ENCODE measurements around the gene ATP5MK. TPM values are rescaled to one million over a fixed set of nuclear protein-coding genes. Genes with fewer than 3 reads are reported as not detected.

The ATP5MK gene
- total RNA-seq, 1 experiment from 2014 or later: 556 TPM

- Histone ChIP-seq H3K36me3 (ENCODE audit: control insufficient read depth in 1 of 2, insufficient read depth in 2 of 2, low read length in 2 of 2) (peaks cover 74 to 89% of the 10 kb centered on the region in 2 experiments), H3K4me2 (ENCODE audit: low read length) (no peak overlapping the region), H2AFZ (ENCODE audit: low read depth, low read length, poor library complexity, severe bottlenecking) (no peak overlapping the region), H3K9me3 (ENCODE audit: control insufficient read depth in 1 of 2, insufficient read depth in 1 of 2, low read depth in 1 of 2, low read length in 2 of 2) (no peaks in the 10 kb centered on the region), H3K9ac (ENCODE audit: low read length) (no peak overlapping the region), H3K4me3 (replicated peaks in 1 of 2; ENCODE audit: low read depth in 1 of 2, low read length in 2 of 2) (no peak overlapping the region), H4K20me1 (ENCODE audit: insufficient read depth) (peaks cover 9% of the 10 kb centered on the region; the same call in 1 of the 2 replicates), H3K79me2 (ENCODE audit: insufficient read depth, low read length) (peaks cover 53% of the 10 kb centered on the region; the same call in 1 of the 2 replicates), H3K27ac (ENCODE audit: low read depth, low read length) (no peak overlapping the region), H3K9me2 (ENCODE audit: insufficient read depth) (no peaks in the 10 kb centered on the region), H3K4me1 (ENCODE audit: control insufficient read depth in 1 of 2, insufficient read depth in 2 of 2, low read length in 2 of 2) (no peaks in the 10 kb centered on the region), H3K27me3 (ENCODE audit: insufficient read depth, low read length) (no peaks in the 10 kb centered on the region)
- DNase-seq (ENCODE audit: low read depth, low spot score): no peak
- intact Hi-C loops (cut with micrococcal nuclease): no loop called here
- no peak for ATAC-seq
- ChIA-PET CTCF (interaction anchor here (1.6 to 2.3 kb wide), 4 partner anchors 8 to 177 kb away, joined by 5 to 9 read pairs (median 6); no protein-coding TSS in a partner anchor), POLR2A (no interaction called here), RAD21 (ENCODE audit: low non-redundant PET in 1 of 2, low total read pairs in 2 of 2, uncharacterized antibody in 2 of 2, unreplicated experiment in 2 of 2) (no interaction called here)
- TF ChIP-seq EGR1 (IDR thresholded peaks at IDR 0.05; ENCODE audit: low read depth): no peak
- no peak for TF ChIP-seq ATF3 (IDR thresholded peaks at IDR 0.05)
- TF ChIP-seq CBX3 (IDR thresholded peaks at IDR 0.05; ENCODE audit: low read depth): no peak
- TF ChIP-seq CEBPB (IDR thresholded peaks at IDR 0.05; ENCODE audit: low read depth): no peak
- no peak for TF ChIP-seq ZFX (IDR thresholded peaks at IDR 0.05)
- TF ChIP-seq CTCF (IDR thresholded peaks at IDR 0.05 in 2 of 3, conservative IDR thresholded peaks at IDR 0.05 in 1 of 3; ENCODE audit: borderline replicate concordance in 1 of 3, insufficient read depth in 1 of 3, low read depth in 2 of 3, low read length in 2 of 3): no peak
- TF ChIP-seq JUND (IDR thresholded peaks at IDR 0.05): no peak
- no peak for TF ChIP-seq POLR2AphosphoS5 (IDR thresholded peaks at IDR 0.05; ENCODE audit: low read depth, low read length)
- no TSS peak for BruUV-seq (replicated peaks)
Measured at GRCh38 chr10:103415581-103415980, 19.3 kb upstream of the ATP5MK start.

GRCh38 chr10:103413564-103413963 lies 17.3 kb upstream of the ATP5MK start:
- intact Hi-C loops (cut with micrococcal nuclease): no loop called here
- ChIA-PET CTCF (no interaction called here), POLR2A (no interaction called here), RAD21 (ENCODE audit: low non-redundant PET in 1 of 2, low total read pairs in 2 of 2, uncharacterized antibody in 2 of 2, unreplicated experiment in 2 of 2) (no interaction called here)
- DNase-seq (ENCODE audit: low read depth, low spot score): no peak
- H3K27ac ChIP-seq (ENCODE audit: low read depth, low read length): no peak overlapping the region
- no TSS peak for BruUV-seq (replicated peaks)
- H3K9me3 ChIP-seq (ENCODE audit: control insufficient read depth in 1 of 2, insufficient read depth in 1 of 2, low read depth in 1 of 2, low read length in 2 of 2): no peaks in the 10 kb centered on the region
- no peaks in the 10 kb centered on the region for H3K27me3 ChIP-seq (ENCODE audit: insufficient read depth, low read length)
- ATAC-seq: no peak
- TF ChIP-seq ZBTB33 (IDR thresholded peaks at IDR 0.05; ENCODE audit: extremely low read depth, insufficient replicate concordance, low read length) (no peak), ZNF274 (IDR thresholded peaks at IDR 0.05; ENCODE audit: low read depth, low read length) (no peak), POLR2AphosphoS5 (IDR thresholded peaks at IDR 0.05; ENCODE audit: low read depth, low read length) (no peak), JUND (IDR thresholded peaks at IDR 0.05) (no peak), RAD21 (IDR thresholded peaks at IDR 0.05; ENCODE audit: low read depth) (no peak), EZH2phosphoT487 (IDR thresholded peaks at IDR 0.05; ENCODE audit: borderline replicate concordance) (no peak), TCF7L2 (IDR thresholded peaks at IDR 0.05; ENCODE audit: borderline replicate concordance, extremely low read depth, insufficient read depth, insufficient read length) (no peak), EZH2 (IDR thresholded peaks at IDR 0.05) (no peak)
- H4K20me1 ChIP-seq (ENCODE audit: insufficient read depth): peaks cover 12% of the 10 kb centered on the region; the same call in 1 of the 2 replicates
- no peaks in the 10 kb centered on the region for H3K4me1 ChIP-seq (ENCODE audit: control insufficient read depth in 1 of 2, insufficient read depth in 2 of 2, low read length in 2 of 2)
- H3K36me3 ChIP-seq (ENCODE audit: control insufficient read depth in 1 of 2, insufficient read depth in 2 of 2, low read length in 2 of 2): peaks cover 80 to 88% of the 10 kb centered on the region in 2 experiments
- H3K9me2 ChIP-seq (ENCODE audit: insufficient read depth): no peaks in the 10 kb centered on the region
- H3K4me2 ChIP-seq (ENCODE audit: low read length): no peak overlapping the region
- no peak overlapping the region for H3K4me3 ChIP-seq (replicated peaks in 1 of 2; ENCODE audit: low read depth in 1 of 2, low read length in 2 of 2)
- no peak overlapping the region for H3K9ac ChIP-seq (ENCODE audit: low read length)
- H2AFZ ChIP-seq (ENCODE audit: low read depth, low read length, poor library complexity, severe bottlenecking): no peak overlapping the region
- H3K79me2 ChIP-seq (ENCODE audit: insufficient read depth, low read length): peaks cover 50% of the 10 kb centered on the region; the same call in 1 of the 2 replicates

Measured in HCT116 (cell line).